GM13977 (cell line): ENCODE results near the gene FBXO3.

Source experiments
- DNase-seq: peaks from one replicate; pipeline ENCODE4 v3.0.0; 2012; ENCODE audit warnings: low spot score
- in situ Hi-C: fragments of 300-500 bp; cut with MboI; formaldehyde crosslinking; loops from one replicate; pipeline ENCODE4 v1.12.0; 2022; ENCODE audit warnings: low sequenced_read_pairs, low pct_unique_long_range_greater_than_20kb, mixed read lengths, inconsistent platforms; ENCODE audit not compliant: unreplicated experiment
- TF ChIP-seq, protein P1 (sequence below): IDR thresholded peaks from 2 replicates; pipeline ENCODE4 v1.5.1; 2012; ENCODE audit warnings: mild to moderate bottlenecking, control low read depth; ENCODE audit not compliant: insufficient read depth; ENCODE audit errors: extremely low read depth, missing control alignments

Gene FBXO3

DNA sequence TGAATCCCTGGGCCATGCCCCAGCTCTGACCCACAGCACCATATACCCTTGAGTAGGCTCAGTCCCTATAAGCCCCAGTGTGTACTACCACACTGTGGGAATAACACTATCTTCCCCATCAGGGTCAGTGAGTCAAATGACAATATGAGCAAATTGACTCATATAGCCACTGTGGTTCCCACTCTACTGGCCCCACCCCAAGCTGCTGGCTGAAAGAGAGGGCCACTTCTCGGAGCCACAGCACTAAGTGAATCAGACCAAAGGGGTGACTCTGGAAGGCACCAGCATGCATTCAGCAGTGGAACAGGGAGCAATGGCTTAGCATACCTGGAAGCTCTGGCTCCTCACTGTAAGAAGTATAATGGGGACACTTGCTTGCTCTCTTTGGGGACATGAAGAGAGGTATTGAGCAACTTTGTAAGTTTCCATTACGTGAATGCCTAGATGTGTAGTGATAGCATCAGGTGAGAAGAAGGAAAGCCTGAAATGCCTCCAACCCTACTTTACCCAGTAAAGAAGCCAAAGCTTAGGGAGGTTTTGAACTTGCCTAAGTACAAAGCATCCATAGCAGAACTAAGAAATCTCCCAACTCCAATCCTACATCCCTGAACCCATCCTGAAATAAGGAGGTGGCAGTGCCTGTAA, 51.6 kb downstream of the FBXO3 start:
- in situ Hi-C loops = loop anchor here (25.0 kb wide), 1 partner anchor 560 kb away; the partner anchor contains the start of gene CSTF3
- TF ChIP-seq, protein P1, sequence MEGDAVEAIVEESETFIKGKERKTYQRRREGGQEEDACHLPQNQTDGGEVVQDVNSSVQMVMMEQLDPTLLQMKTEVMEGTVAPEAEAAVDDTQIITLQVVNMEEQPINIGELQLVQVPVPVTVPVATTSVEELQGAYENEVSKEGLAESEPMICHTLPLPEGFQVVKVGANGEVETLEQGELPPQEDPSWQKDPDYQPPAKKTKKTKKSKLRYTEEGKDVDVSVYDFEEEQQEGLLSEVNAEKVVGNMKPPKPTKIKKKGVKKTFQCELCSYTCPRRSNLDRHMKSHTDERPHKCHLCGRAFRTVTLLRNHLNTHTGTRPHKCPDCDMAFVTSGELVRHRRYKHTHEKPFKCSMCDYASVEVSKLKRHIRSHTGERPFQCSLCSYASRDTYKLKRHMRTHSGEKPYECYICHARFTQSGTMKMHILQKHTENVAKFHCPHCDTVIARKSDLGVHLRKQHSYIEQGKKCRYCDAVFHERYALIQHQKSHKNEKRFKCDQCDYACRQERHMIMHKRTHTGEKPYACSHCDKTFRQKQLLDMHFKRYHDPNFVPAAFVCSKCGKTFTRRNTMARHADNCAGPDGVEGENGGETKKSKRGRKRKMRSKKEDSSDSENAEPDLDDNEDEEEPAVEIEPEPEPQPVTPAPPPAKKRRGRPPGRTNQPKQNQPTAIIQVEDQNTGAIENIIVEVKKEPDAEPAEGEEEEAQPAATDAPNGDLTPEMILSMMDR = no peak
- DNase-seq = peak; percentile 56

DNA sequence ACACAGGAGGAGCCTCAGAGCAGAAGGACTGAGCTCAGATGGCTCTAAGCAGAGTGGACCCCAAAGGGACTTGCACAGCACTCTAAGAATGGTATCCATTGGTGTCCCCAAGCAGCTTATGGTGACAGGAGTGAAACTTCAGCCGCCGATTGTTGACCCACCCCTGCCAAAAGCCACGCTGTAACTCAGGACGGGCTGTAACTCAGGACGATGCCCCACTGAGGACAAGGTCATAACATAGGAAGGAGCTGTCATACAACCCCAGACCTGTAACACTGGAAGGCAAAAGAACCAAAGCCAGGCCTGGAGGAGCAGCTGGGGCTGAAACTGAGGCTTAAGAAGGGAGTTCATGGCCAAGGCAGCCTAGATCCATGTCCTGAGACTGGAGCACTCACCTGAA, 52.3 kb downstream of the FBXO3 start:
- DNase-seq = no peak
- TF ChIP-seq, protein P1 = no peak
- in situ Hi-C loops = loop anchor here (25.0 kb wide), 1 partner anchor 560 kb away; the partner anchor contains the start of gene CSTF3

DNA sequence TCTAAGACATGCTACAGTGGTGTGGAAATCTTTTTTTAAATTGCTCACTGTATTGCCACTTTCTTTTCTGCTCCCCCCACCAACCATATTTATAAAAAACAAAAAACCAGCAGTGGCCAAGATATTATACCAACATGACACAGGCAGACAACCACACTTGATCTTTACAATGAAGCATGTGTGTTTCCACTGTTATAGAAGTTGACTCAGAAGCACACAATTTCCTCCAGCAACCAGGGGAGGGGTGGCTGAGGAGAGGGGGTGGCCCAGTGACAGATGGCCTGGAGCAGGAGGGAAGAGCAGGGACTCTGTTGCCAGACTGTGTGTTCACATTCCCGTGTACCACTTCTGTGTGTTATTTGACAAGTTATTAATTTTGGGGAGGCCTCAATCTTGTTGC, 52.9 kb downstream of the FBXO3 start:
- TF ChIP-seq, protein P1 = no peak
- in situ Hi-C loops = loop anchor here (25.0 kb wide), 1 partner anchor 559 kb away; the partner anchor contains the start of gene CSTF3
- no peak for DNase-seq

DNA sequence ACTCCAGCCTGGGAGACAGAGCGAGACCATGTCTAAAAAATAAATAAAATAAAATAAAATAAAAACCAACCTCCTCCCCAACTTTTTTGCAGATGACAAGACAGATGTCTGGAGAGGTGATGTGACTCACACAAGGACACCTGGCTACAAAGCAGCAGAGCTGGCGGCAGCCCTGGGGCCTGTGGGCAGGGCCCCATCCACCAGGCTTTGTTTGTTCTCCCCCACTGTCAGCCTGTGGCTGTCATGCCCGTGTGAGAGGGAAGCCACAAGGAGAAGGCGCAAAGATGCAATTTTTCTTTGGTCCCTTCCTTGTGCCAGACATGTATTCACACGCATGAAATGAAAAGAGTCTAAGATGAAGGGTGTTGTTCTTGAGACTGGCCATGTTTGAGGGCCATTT, 54.7 kb downstream of the FBXO3 start:
- TF ChIP-seq, protein P1 = no peak
- in situ Hi-C loops = loop anchor here (25.0 kb wide), 1 partner anchor 557 kb away; the partner anchor contains the start of gene CSTF3
- no peak for DNase-seq

DNA sequence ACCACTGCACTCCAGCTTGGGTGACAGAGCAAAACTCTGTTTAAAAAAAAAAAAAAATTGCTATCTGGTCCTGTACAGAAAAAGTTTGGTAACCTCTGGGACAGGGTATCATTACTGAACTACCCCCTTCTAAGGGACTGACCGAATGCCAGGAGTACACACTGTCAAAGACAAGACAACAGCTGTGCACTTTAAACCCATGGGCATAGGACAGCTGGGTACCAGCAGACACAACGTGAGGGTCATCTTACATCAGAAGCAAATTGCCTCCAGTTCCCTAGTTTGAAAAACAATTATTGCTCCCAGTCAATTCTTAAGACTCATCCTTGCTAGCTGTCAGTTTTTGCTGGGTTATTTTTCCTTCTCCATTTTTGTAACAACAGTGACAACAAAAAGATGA, 55.9 kb downstream of the FBXO3 start:
- TF ChIP-seq, protein P1 = no peak
- in situ Hi-C loops = loop anchor here (25.0 kb wide), 1 partner anchor 556 kb away; the partner anchor contains the start of gene CSTF3
- no peak for DNase-seq

GRCh38 chr11:33716243-33716642, 58.1 kb downstream of the FBXO3 start:
- TF ChIP-seq, protein P1 = peak; percentile 60
- no peak for DNase-seq
- in situ Hi-C loops = loop anchor here (25.0 kb wide), 1 partner anchor 554 kb away; the partner anchor contains the start of gene CSTF3
